ENCODE measurements around the gene CNRIP1.

DNA sequence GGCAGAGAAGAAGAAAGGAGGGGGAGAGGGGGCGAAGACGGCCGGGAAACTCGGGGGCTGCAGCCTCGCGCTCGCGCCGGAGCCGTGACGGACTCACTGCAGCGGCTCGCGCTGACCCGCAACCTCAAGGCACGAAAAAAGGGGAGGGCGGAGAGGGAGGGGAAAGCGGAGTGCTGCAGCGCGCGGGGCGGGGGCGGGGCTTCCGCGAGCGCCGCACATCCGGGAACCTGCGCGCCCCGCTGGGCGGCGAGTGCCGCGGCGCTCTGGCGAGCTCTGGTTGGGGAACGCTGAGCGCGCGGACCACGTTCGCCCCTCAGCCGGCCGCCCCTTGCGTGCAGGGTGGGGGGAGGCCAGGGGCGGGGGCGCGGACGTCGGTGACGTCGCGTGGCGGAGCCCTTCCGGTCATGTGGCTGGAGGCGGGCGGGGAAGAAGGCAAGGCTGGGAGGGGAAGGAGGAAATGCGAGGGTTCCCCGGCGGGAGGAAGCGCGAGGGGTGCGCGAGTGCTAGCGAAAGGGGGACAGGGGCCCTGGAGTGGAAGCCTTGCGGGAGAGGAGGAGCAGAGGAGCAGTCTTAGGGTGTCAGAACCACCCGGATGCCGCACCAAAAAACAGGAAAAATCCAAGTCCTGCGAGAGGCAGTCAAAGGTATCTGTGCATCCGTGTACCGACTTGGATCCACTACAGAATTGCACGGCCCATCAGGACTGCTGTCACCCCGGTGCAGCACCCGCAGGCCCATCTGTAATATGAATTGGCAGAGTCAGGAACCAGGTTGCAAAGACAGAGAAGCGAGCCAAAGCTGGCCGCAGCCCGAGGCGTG lies 67.1 kb downstream of the CNRIP1 start, which contains the start of gene PPP3R1:
- TF ChIP-seq, protein P1, sequence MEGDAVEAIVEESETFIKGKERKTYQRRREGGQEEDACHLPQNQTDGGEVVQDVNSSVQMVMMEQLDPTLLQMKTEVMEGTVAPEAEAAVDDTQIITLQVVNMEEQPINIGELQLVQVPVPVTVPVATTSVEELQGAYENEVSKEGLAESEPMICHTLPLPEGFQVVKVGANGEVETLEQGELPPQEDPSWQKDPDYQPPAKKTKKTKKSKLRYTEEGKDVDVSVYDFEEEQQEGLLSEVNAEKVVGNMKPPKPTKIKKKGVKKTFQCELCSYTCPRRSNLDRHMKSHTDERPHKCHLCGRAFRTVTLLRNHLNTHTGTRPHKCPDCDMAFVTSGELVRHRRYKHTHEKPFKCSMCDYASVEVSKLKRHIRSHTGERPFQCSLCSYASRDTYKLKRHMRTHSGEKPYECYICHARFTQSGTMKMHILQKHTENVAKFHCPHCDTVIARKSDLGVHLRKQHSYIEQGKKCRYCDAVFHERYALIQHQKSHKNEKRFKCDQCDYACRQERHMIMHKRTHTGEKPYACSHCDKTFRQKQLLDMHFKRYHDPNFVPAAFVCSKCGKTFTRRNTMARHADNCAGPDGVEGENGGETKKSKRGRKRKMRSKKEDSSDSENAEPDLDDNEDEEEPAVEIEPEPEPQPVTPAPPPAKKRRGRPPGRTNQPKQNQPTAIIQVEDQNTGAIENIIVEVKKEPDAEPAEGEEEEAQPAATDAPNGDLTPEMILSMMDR (conservative IDR thresholded peaks at IDR 0.05; ENCODE audit: low read depth, low read length), result no peak
- TF ChIP-seq MAZ (IDR thresholded peaks at IDR 0.05; ENCODE audit: borderline replicate concordance, low read depth, low read length) (peak; percentile 96), NFE2L2 (IDR thresholded peaks at IDR 0.05; ENCODE audit: low read depth, low read length) (no peak), POLR2A (IDR thresholded peaks at IDR 0.05; ENCODE audit: low read depth, low read length) (peak; percentile 91), MAFK (IDR thresholded peaks at IDR 0.05; ENCODE audit: low read depth, low read length) (no peak), RFX5 (IDR thresholded peaks at IDR 0.05; ENCODE audit: low read depth, low read length) (no peak), BHLHE40 (IDR thresholded peaks at IDR 0.05; ENCODE audit: low read depth, low read length) (peak; percentile 33; the same call in 1 of the 2 replicates), CEBPB (IDR thresholded peaks at IDR 0.05; ENCODE audit: low read depth, low read length) (no peak), RAD21 (IDR thresholded peaks at IDR 0.05; ENCODE audit: low read length) (no peak; the same call in 1 of the 2 replicates), CHD1 (IDR thresholded peaks at IDR 0.05; ENCODE audit: low read depth, low read length) (no peak; the same call in 1 of the 2 replicates), USF2 (IDR thresholded peaks at IDR 0.05; ENCODE audit: low read depth, low read length) (peak; percentile 90), SMC3 (IDR thresholded peaks at IDR 0.05; ENCODE audit: low read depth, low read length) (no peak)
- TF ChIP-seq, protein P2, sequence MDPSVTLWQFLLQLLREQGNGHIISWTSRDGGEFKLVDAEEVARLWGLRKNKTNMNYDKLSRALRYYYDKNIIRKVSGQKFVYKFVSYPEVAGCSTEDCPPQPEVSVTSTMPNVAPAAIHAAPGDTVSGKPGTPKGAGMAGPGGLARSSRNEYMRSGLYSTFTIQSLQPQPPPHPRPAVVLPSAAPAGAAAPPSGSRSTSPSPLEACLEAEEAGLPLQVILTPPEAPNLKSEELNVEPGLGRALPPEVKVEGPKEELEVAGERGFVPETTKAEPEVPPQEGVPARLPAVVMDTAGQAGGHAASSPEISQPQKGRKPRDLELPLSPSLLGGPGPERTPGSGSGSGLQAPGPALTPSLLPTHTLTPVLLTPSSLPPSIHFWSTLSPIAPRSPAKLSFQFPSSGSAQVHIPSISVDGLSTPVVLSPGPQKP (IDR thresholded peaks at IDR 0.05; ENCODE audit: borderline replicate concordance, low read depth, low read length), result no peak
